Tracheal epithelial cell (primary cell): Measurements from ENCODE around the gene CBLN4. TPM values are rescaled to one million over a fixed set of nuclear protein-coding genes. Genes with fewer than 3 reads are reported as not detected.

Experiments
- total RNA-seq: library from RNA; depleted of rRNA; stranded (reverse); fragments of >200 nt; gene quantifications from 2 replicates; pipeline ENCODE4 v1.2.1, GENCODE V29; 2014

CBLN4 gene
- total RNA-seq: not detected in 2 replicates

DNA sequence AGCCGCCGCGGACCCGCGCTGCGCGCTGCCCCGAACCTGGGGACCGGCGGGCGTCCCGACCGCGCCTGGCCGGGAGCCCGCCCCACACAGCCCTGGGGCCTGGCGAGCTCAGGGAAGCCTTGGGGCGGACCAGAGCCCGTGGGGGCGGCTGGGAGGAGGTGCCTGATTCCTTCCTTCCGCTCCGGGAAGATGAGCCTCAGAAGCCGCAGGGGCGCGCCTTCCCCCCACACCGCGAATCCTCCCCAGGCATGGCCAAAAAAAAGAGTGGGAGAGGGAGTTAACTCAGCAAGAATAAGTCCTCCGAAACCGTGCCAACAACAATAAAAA lies at the start of gene CBLN4:
CBLN4 (minus strand) TSS at position 131 of the 327 bp plus-strand sequence. CDS start 1,348 bp downstream, outside the sequence.

Other genes starting within 250 kb of the CBLN4 start
- gene MC3R, start 243.2 kb upstream of the CBLN4 start, total RNA-seq: not detected in 2 replicates